AG08395 (cell line): ENCODE measurements around the gene ARAP1.

Experiments used
- DNase-seq: peaks from one replicate; pipeline ENCODE4 v3.0.0; 2012; ENCODE audit warnings: mixed read lengths, low spot score

Gene ARAP1

DNA sequence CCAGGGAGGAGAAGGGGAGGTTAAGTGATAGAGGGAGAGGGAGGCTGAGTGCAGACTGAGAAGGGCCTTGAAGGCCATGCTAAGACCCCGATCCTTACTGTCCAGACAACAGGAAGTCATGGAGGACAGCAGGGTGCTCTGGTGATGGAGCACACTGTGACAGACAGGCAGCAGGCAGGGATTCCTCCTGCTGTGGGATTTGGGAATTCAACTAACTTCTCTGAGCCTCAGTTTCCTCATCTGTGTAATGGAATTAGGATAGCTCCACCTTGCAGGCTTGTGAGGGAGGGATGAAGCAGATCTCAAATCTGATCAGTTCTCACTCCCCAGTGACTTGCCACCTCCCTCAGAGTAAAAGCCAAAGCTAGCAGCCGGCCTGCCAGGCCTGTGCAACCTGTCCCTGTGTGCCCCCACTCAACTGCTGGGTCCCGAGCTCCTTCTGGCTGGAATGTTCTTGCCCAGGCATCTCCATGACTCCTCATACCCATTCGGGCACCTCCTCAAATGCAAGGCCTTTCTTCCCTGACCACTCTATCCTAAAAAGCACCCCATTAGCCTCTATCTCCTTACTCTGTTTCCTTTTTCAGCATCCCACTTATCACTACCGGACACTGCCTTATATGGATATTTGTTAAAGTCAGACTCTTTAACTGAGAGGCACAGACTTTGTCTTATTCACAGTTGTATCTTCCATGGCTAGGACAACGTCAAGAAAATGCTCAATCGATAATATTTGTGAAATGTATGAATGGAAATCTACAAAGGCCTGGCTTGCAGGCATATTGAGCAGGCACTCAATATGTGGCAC lies 9.5 kb downstream of the ARAP1 start:
- DNase-seq, result no peak

- no peak for DNase-seq
Observed at GRCh38 chr11:72741849-72742512, 10.2 kb downstream of the ARAP1 start.

DNA sequence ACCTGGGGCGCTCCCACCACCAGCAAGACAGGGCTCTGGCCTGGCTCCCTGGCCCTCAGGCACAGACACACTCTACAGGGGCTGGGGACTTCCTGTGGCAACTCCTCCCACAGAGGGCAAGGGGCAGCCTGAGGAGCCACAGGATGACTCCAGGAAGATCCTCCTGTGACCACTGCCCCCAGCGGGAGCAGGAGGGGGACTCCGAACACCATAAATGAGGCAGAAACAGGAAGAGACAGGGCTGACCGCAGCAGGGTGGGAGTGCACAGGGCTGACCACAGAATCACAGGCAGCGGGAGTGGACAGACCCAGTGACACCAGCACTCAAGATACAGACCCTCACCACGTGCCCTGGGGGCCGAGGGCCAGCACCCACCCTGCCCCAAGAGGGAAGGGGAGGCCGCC lies 10.8 kb downstream of the ARAP1 start:
- DNase-seq, result no peak

GRCh38 chr11:72740562-72741428 lies 11.4 kb downstream of the ARAP1 start:
- DNase-seq, result no peak

GRCh38 chr11:72740060-72740424 lies 12.2 kb downstream of the ARAP1 start:
- DNase-seq, result no peak

DNA sequence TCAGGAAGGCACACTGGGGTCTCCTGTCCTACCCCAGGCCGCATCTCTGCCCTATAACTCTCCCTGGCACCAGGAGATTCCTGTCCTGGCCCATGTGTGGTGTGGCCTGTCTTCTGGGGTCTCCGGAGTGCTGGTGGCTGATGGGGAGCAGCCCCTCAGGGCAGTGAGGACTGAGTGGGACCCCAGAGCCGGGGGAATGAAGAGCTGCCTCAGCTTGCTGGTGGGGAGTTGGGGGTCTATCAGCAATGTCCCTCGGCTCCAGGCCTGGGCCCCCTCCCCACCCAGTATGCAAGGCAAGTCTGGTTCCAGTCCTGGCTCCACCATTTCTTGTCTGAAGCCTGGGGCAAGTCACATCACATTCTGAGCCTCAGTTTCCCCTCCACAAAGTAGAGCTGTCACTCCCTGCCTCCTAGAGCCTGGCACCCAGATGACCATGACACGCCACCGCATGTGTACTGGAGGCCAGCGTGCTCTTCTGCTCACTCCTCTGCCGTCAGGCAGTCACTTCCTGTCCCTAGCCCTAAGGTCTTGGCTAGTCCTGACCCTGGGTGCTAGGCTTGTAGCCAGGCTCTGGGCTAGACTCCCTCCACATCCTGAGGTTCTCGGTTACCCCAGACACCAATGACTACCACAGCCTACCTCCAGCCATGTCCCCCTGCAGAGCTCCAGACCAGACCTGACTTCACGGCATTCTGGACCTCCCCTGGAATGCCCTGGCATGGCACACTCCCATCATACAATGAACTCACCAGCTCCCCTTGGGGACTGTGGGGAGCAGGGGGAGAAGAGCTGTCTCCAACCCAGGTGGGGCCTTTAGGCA lies 12.8 kb downstream of the ARAP1 start:
- DNase-seq, result no peak

- DNase-seq, result peak; percentile 79
Observed at GRCh38 chr11:72738199-72739141, 13.7 kb downstream of the ARAP1 start.

DNA sequence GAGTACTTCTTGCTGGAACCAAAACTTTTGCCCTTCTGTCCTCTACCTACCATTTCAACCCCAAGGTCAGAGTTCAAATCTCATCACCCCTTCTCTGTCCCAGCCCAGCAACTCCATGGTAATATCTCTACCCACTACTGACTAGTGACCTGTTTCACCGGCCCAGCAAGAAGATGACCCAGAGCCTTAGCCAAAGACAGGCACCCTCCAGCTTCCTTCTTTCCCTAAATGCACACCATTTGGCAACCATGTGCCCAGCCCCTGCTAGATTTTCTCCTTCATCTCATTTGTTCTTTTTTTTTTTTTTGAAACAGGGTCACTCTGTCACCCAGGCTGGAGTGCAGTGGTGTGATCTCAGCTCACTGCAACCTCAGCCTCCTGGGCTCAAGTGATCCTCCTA lies 14.9 kb downstream of the ARAP1 start:
- no peak for DNase-seq

GRCh38 chr11:72736452-72737069 lies 15.6 kb downstream of the ARAP1 start:
- DNase-seq, result peak; percentile 74

DNA sequence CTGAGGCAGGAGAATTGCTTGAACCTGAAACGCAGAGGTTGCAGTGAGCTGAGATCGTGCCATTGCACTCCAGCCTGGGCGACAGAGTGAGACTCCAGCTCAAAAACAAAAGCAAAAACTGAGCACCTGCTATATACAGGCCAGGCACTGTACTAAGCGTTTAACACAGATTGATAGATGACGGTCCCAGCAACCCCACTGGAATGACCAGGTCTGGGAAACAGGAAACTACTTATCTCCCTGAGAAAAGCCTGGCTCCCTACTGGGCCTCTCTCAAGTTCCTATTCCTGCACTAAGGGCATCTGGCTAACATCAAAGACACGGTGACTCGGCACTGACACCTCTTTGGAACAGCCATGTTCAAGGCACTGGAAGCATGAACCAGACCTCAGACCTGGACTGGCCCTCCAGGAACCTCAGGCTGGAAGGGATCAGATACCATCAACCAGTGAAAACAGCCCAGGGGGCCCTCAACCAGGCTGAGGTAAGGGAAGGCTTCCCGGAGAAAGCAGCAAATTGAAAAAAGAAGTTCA lies 16.6 kb downstream of the ARAP1 start:
- DNase-seq, result peak; percentile 46

DNA sequence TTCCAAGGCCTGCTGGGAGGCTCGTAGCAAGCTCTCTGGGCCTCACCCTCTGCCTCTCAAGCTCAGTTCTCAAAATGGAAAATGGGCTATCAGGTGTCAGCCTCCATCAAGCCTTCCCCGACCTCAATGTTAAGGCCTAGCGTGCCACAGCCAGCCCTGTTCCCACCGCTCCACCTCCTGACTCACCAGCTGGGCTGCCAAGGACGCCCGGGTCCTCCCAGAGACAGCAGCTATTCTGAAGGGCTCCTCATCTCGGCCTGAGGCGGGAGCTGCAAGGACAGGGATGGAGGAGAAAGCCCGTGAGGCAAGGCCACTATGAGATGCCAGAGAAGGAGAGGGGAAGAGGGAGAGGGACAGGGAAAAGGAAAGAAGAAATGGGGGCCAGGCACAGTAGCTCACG lies 19.9 kb downstream of the ARAP1 start:
- no peak for DNase-seq

DNA sequence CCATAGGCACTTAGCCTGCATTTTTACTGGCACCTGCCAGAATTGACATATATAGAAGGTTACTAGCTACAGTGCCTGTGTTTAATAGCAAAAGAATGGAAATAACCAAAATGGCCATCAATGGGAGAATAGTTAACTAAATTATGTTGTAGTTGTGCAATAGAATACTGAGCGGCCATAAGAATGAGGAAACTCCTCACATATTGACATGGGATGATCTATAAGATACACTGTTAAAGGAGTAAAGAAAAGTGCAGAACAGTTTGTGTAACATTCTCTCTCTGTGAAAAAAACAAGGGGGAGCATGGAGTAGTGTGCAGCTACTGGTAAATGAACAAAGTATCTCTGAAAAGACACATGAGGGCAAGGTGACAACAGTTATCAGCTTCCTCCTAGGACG lies 21.5 kb downstream of the ARAP1 start:
- DNase-seq, result no peak

DNA sequence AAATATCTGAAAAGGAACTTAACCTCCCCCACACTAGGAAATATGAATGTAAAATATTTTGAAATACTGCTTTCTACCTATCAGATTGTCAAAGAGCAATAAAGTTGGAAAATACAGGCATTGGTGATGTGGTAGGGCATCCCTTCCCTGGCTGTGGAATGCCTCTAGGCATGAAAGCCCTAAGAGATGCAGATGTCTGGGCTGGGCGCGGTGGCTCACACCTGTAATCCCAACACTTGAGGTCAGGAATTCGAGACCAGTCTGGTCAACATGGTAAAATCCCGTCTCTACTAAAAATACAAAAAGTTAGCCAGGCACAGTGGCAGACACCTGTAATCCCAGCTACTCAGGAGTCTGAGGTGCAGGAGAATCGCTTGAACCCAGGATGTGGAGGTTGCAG lies 22.0 kb downstream of the ARAP1 start:
- DNase-seq, result no peak

GRCh38 chr11:72727521-72727920 lies 24.7 kb downstream of the ARAP1 start:
- no peak for DNase-seq

DNA sequence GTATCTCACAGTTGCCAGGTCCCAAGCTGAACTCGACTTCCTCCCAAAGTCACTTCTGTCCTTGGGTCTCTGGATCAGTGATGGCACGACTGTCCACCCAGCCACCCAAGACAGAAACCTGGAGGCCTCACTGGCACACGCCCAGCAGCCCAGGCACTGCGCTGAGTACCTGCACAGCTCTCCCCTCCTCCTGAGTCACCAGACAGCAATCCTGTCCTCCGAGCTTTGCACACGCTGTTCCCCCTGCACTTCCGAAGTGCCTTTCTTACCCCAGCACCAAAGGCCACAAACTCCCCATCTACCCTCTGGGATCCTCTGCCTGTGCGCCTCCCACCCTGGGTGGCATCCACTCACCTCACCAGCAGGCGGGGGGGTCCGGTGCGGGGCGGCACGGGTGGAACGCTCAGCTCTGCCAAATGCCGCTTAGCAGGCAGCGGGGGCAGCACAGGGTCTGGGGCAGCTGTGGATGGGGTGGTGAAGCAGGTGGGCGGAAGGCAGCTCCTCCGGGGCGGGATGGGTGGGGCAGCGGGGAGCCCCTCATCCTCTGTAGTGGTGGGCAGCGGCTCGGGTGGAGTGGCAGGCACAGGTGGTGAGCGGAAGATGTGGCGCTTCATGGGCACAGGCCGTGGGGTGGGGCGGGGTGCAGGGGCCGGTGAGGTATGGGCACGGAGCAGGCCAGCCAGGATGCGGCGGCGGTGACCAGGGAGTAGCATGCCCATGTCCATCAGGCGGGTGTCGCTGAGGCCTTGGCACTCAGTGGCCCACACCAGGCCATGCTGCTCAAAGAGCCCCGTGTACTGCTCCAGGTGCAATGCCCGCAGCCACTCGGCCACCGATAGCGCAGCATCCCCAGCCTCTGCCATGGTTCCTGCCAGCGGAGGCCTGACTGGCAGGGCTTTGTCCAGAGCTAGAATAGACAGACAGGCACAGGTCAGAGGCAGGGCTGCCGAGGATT lies 25.7 kb downstream of the ARAP1 start:
- no peak for DNase-seq

- DNase-seq, result no peak
Observed at GRCh38 chr11:72725724-72726028, 26.5 kb downstream of the ARAP1 start.

DNA sequence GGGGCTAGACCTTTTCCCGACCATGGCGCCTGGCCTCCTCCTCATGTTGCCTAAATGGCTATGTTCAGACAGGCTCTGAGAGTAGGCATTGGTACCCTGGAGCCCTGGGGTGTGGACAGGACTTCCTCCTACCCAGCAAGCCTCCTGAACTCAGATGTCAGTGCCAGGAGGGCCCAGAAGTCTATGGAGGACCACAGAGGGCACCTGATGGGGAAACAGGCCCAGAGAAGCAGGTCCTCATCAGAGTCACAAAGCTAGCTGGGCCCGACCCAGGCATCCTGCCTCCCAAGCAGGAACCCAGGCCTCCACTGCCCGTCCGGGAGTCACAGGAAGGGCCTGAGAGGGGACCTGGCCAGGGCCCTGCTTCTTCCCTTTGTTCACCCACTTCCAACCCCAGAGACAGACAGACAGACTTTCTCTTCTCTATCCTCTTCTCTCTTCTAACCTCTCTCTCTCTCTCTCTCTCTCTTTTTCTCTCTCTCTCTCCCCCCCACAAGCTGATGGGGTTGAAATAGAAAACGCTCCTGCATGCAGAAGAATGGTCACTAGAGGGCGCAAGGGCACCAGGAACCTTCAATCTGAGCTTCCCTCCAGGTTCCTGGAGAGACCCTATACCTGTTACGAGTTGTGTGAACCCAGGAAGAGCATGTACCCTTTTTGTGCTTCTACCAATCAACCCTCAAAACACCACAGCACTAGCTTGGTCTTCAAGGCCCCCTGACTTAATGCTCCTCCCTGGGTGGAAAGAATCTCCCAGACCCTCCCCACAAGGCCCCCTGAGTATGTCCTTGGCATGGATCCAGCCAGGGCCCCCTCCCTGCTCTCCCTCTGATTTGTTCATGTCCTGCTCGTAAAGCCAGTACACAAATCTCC lies 27.1 kb downstream of the ARAP1 start:
- DNase-seq, result peak; percentile 80

- DNase-seq, result no peak
Observed at GRCh38 chr11:72724021-72724551, 28.1 kb downstream of the ARAP1 start.
